A673 (cell line): Measurements from ENCODE around the gene CCL16. TPM values are rescaled to one million over a fixed set of nuclear protein-coding genes. Genes with fewer than 3 reads are reported as not detected.

Experiments used
- BruUV-seq: library from RNA; stranded (reverse); fragments of 400-500 nt; replicated peaks from 2 replicates; lab custom pipeline; 2021; lab: Mats Ljungman, UMichigan
- CTCF ChIA-PET: fragments of 300-600 bp; sonication (Branson Sonifier 250); formaldehyde crosslinking; loops from one replicate; lab custom pipeline; 2022; ENCODE audit warnings: antibody characterized with exemption; lab: Charles Lee
- POLR2A ChIA-PET: fragments of 300-600 bp; sonication (Branson Sonifier 250); formaldehyde crosslinking; loops from one replicate; lab custom pipeline; 2022; ENCODE audit warnings: antibody characterized with exemption; ENCODE audit not compliant: low non-redundant PET; lab: Charles Lee
- DNase-seq: peaks from one replicate; pipeline ENCODE4 v3.0.0-alpha.2; 2015; ENCODE audit warnings: low spot score
- H3K27ac ChIP-seq: fragments of 200-600 bp; sonication (generic); 2 replicates; pipeline ENCODE4 v1.5.1; 2016; ENCODE audit warnings: mixed run types, low read depth, mild to moderate bottlenecking, mixed read lengths, antibody characterized with exemption, low read length; ENCODE audit not compliant: poor library complexity, severe bottlenecking
- H3K27me3 ChIP-seq: fragments of 200-600 bp; sonication (generic); replicated peaks from 2 replicates; pipeline ENCODE4 v1.6.1; 2017; ENCODE audit warnings: mixed run types, low read depth, mild to moderate bottlenecking, mixed read lengths, antibody characterized with exemption, low read length; ENCODE audit not compliant: insufficient read depth, poor library complexity
- H3K36me3 ChIP-seq: fragments of 200-600 bp; sonication (generic); 2 replicates; pipeline ENCODE4 v1.6.1; 2016; ENCODE audit warnings: mixed run types, mild to moderate bottlenecking, mixed read lengths, antibody characterized with exemption, low read length; ENCODE audit not compliant: insufficient read depth, poor library complexity, severe bottlenecking
- H3K4me1 ChIP-seq: fragments of 200-600 bp; sonication (generic); 2 replicates; pipeline ENCODE4 v1.6.1; 2017; ENCODE audit warnings: mixed run types, mild to moderate bottlenecking, mixed read lengths, antibody characterized with exemption, low read length; ENCODE audit not compliant: insufficient read depth, poor library complexity, severe bottlenecking
- H3K4me3 ChIP-seq: fragments of 200-600 bp; sonication (generic); 2 replicates; pipeline ENCODE4 v1.5.1; 2016; ENCODE audit warnings: low read depth, mixed run types, mild to moderate bottlenecking, mixed read lengths, low read length; ENCODE audit not compliant: poor library complexity, severe bottlenecking
- H3K9me3 ChIP-seq: fragments of 200-600 bp; sonication (generic); 2 replicates; pipeline ENCODE4 v1.6.1; 2016; ENCODE audit warnings: mixed run types, low read depth, mild to moderate bottlenecking, mixed read lengths, antibody characterized with exemption, low read length; ENCODE audit not compliant: poor library complexity, severe bottlenecking
- CTCF ChIP-seq: fragments of 300-800, 200-600 bp; sonication (generic); conservative IDR thresholded peaks from 2 replicates; pipeline ENCODE4 v1.5.1; 2017; ENCODE audit warnings: low read depth, mild to moderate bottlenecking, antibody characterized with exemption, low read length, moderate library complexity, mixed read lengths
- EZH2 ChIP-seq: fragments of 200-600 bp; sonication (generic); IDR thresholded peaks from 2 replicates; pipeline ENCODE4 v1.6.1; 2017; ENCODE audit warnings: borderline replicate concordance, low read depth, mild to moderate bottlenecking, mixed read lengths, antibody characterized with exemption, low read length; ENCODE audit not compliant: poor library complexity, severe bottlenecking
- intact Hi-C: fragments of 100-400 bp; cut with micrococcal nuclease; formaldehyde crosslinking; loops from one replicate; pipeline ENCODE4 v1.10.0; 2022; ENCODE audit not compliant: unreplicated experiment
- total RNA-seq: library from RNA; stranded (reverse); gene quantifications from 2 replicates; pipeline ENCODE4 v1.2.3, GENCODE V29; 2021

The CCL16 gene
- total RNA-seq, 1 experiment from 2014 or later, result not detected

GRCh38 chr17:36001862-36002603, 20.7 kb upstream of the CCL16 start:
- intact Hi-C loops, result loop anchor here (10.0 kb wide), 1 partner anchor 1327 kb away; no protein-coding TSS in a partner anchor
- POLR2A ChIA-PET, result no interaction called here
- H3K4me1 ChIP-seq, result no peaks in the 10 kb centered on the region
- H3K9me3 ChIP-seq, result no peaks in the 10 kb centered on the region
- TF ChIP-seq EZH2 (no peak), CTCF (no peak)
- CTCF ChIA-PET, result no interaction called here
- no peak for DNase-seq
- H3K4me3 ChIP-seq, result no peak overlapping the region
- BruUV-seq, result no TSS peak
- no peaks in the 10 kb centered on the region for H3K27me3 ChIP-seq
- no peak overlapping the region for H3K27ac ChIP-seq
- no peaks in the 10 kb centered on the region for H3K36me3 ChIP-seq

- Histone ChIP-seq H3K27ac (no peak within 1 kb of the TSS), H3K27me3 (no peaks in the 10 kb centered on the region), H3K4me1 (no peaks in the 10 kb centered on the region), H3K36me3 (no peaks in the 10 kb centered on the region), H3K4me3 (no peak within 1 kb of the TSS), H3K9me3 (no peaks in the 10 kb centered on the region)
- ChIA-PET CTCF (no interaction called here), POLR2A (no interaction called here)
- no TSS peak for BruUV-seq
- TF ChIP-seq CTCF (no peak), EZH2 (no peak)
- intact Hi-C loops, result loop anchor here (10.0 kb wide), 1 partner anchor 1326 kb away; no protein-coding TSS in a partner anchor
- no peak for DNase-seq
These were observed 19.9 kb upstream of the CCL16 start, which contains the start of gene CCL15 for GRCh38 chr17:36001110-36001771. TSS of gene CCL15 (minus strand) at chr17:36001553. CDS start at chr17:36001492, 61 bp downstream.

GRCh38 chr17:36000732-36001109, 19.4 kb upstream of the CCL16 start:
- H3K4me1 ChIP-seq, result no peaks in the 10 kb centered on the region
- H3K4me3 ChIP-seq, result no peak overlapping the region
- no peaks in the 10 kb centered on the region for H3K36me3 ChIP-seq
- CTCF ChIA-PET, result no interaction called here
- intact Hi-C loops, result loop anchor here (10.0 kb wide), 1 partner anchor 1326 kb away; no protein-coding TSS in a partner anchor
- no peaks in the 10 kb centered on the region for H3K9me3 ChIP-seq
- BruUV-seq, result no TSS peak
- POLR2A ChIA-PET, result no interaction called here
- no peaks in the 10 kb centered on the region for H3K27me3 ChIP-seq
- no peak for DNase-seq
- TF ChIP-seq CTCF, result no peak
- no peak for TF ChIP-seq EZH2
- no peak overlapping the region for H3K27ac ChIP-seq
